H1 (cell line): ENCODE data around the gene PHGDH. TPM values are rescaled to one million over a fixed set of nuclear protein-coding genes. Genes with fewer than 3 reads are reported as not detected.
"Not testable (repeated sequence)": the region's sequence is repeated elsewhere in the genome, so short reads cannot be mapped to it uniquely, and the experiment has no call there.

ENCODE experiments used
- CTCF ChIA-PET: fragments of 300-600 bp; sonication (Branson Sonifier 250); formaldehyde crosslinking; loops from one replicate; lab custom pipeline; 2021; ENCODE audit not compliant: partially characterized antibody; lab: Charles Lee
- POLR2A ChIA-PET: fragments of 300-600 bp; sonication (Branson Sonifier 250); formaldehyde crosslinking; loops from one replicate; lab custom pipeline; 2021; ENCODE audit warnings: inconsistent platforms; ENCODE audit not compliant: partially characterized antibody; lab: Charles Lee
- DNase-seq, 2 experiments: peaks; one replicate each; pipeline versions ENCODE4 v3.0.0 to v3.0.0-alpha.2; 2010 to 2022; ENCODE audit warnings: low spot score in 2 of 2, low read depth in 1 of 2, mixed read lengths in 1 of 2
- FAIRE-seq: peaks from 2 replicates; lab custom pipeline; 2011; peaks lifted over from hg19 to GRCh38; lab: Jason Lieb, UNC
- H2AFZ ChIP-seq: 2 replicates; pipeline ENCODE4 v1.8.1; 2012; ENCODE audit warnings: low read length, inconsistent platforms
- H2AK5ac ChIP-seq: 2 replicates; pipeline ENCODE4 v1.6.1; 2013; ENCODE audit warnings: low read depth, low read length
- H2BK120ac ChIP-seq: replicated peaks from 2 replicates; pipeline ENCODE3; 2013; ENCODE audit warnings: low read depth, low read length, inconsistent platforms
- H2BK12ac ChIP-seq: 2 replicates; pipeline ENCODE4 v1.6.1; 2013; ENCODE audit warnings: low read depth, low read length
- H2BK15ac ChIP-seq: 2 replicates; pipeline ENCODE4 v1.6.1; 2013; ENCODE audit warnings: low read length
- H2BK20ac ChIP-seq: 2 replicates; pipeline ENCODE4 v1.6.1; 2013; ENCODE audit warnings: low read length
- H2BK5ac ChIP-seq: 2 replicates; pipeline ENCODE4 v1.6.1; 2013; ENCODE audit warnings: low read depth, low read length
- H3K14ac ChIP-seq: 2 replicates; pipeline ENCODE4 v1.6.1; 2013; ENCODE audit warnings: inconsistent platforms; ENCODE audit not compliant: insufficient read length
- H3K18ac ChIP-seq: 2 replicates; pipeline ENCODE4 v1.6.1; 2013; ENCODE audit warnings: low read length; ENCODE audit errors: extremely low read depth
- H3K23ac ChIP-seq: 2 replicates; pipeline ENCODE4 v1.6.1; 2013; ENCODE audit warnings: inconsistent platforms; ENCODE audit not compliant: insufficient read length
- H3K23me2 ChIP-seq: 2 replicates; pipeline ENCODE4 v1.6.1; 2013; ENCODE audit warnings: low read depth, low read length
- H3K27ac ChIP-seq: 2 replicates; pipeline ENCODE4 v1.6.1; 2011; ENCODE audit warnings: low read depth, low read length, inconsistent platforms
- H3K27me3 ChIP-seq, 4 experiments: replicated peaks in 1 of 4; 1 replicate in 1 of 4; 2 replicates in 3 of 4; pipeline versions ENCODE4 v1.6.1 to v1.8.1; 2011 to 2013; ENCODE audit warnings: low read length in 3 of 4, mild to moderate bottlenecking in 3 of 4, inconsistent platforms in 2 of 4, mixed read lengths in 2 of 4, moderate library complexity in 1 of 4; ENCODE audit not compliant: control insufficient read depth in 3 of 4, insufficient read depth in 3 of 4; ENCODE audit errors: extremely low read depth in 1 of 4
- H3K36me3 ChIP-seq, 4 experiments: 2 replicates each; pipeline versions ENCODE4 v1.6.1 to v1.8.1; 2011 to 2013; ENCODE audit warnings: mild to moderate bottlenecking in 4 of 4, low read length in 3 of 4, moderate library complexity in 2 of 4, control low read depth in 1 of 4, inconsistent platforms in 1 of 4; ENCODE audit not compliant: insufficient read depth in 4 of 4, control insufficient read depth in 2 of 4
- H3K4ac ChIP-seq: replicated peaks from 2 replicates; pipeline ENCODE3; 2013; ENCODE audit warnings: low read length, low read depth, mixed read lengths, inconsistent platforms; ENCODE audit not compliant: insufficient read length
- H3K4me1 ChIP-seq, 4 experiments: replicated peaks in 1 of 4; 1 replicate in 1 of 4; 2 replicates in 3 of 4; pipeline versions ENCODE4 v1.6.1 to v1.8.1; 2011 to 2013; ENCODE audit warnings: low read length in 3 of 4, inconsistent platforms in 2 of 4, mixed read lengths in 1 of 4; ENCODE audit not compliant: insufficient read depth in 4 of 4, control insufficient read depth in 3 of 4
- H3K4me2 ChIP-seq, 2 experiments: 2 replicates each; pipeline versions ENCODE4 v1.6.1 to v1.8.1; 2011 to 2013; ENCODE audit warnings: low read depth in 2 of 2, low read length in 2 of 2, control low read depth in 1 of 2, inconsistent platforms in 1 of 2, mild to moderate bottlenecking in 1 of 2; ENCODE audit not compliant: insufficient read depth in 1 of 2
- H3K4me3 ChIP-seq, 4 experiments: fragments of 200-600, 300-600 bp in 1 of 4; sonication (generic), shearing (Covaris generic), sonication (Bioruptor Twin) in 1 of 4; 2 replicates each; pipeline versions ENCODE4 v1.5.1 to v1.8.1; 2011 to 2016; ENCODE audit warnings: low read length in 4 of 4, low read depth in 3 of 4, control low read depth in 2 of 4, inconsistent platforms in 2 of 4, mild to moderate bottlenecking in 2 of 4, mixed read lengths in 1 of 4, moderate library complexity in 1 of 4; ENCODE audit not compliant: insufficient read depth in 2 of 4; ENCODE audit errors: extremely low read depth in 1 of 4
- H3K56ac ChIP-seq: replicated peaks from 2 replicates; pipeline ENCODE3; 2013; ENCODE audit warnings: low read depth, mild to moderate bottlenecking, mixed read lengths, low read length, inconsistent platforms; ENCODE audit not compliant: insufficient read length
- H3K79me1 ChIP-seq: 2 replicates; pipeline ENCODE4 v1.6.1; 2013; ENCODE audit warnings: low read depth, low read length, control low read depth
- H3K79me2 ChIP-seq, 2 experiments: 2 replicates each; pipeline versions ENCODE4 v1.6.1 to v1.8.1; 2012 to 2013; ENCODE audit warnings: low read length in 2 of 2, mild to moderate bottlenecking in 2 of 2, inconsistent platforms in 1 of 2; ENCODE audit not compliant: insufficient read depth in 2 of 2, control insufficient read depth in 1 of 2
- H3K9ac ChIP-seq, 4 experiments: replicated peaks in 1 of 4; 1 replicate in 1 of 4; 2 replicates in 3 of 4; pipeline versions ENCODE4 v1.6.1 to v1.8.1; 2011 to 2013; ENCODE audit warnings: low read depth in 3 of 4, low read length in 3 of 4, control low read depth in 2 of 4, mild to moderate bottlenecking in 2 of 4, moderate library complexity in 2 of 4, inconsistent platforms in 1 of 4; ENCODE audit errors: extremely low read depth in 1 of 4
- H3K9me3 ChIP-seq, 2 experiments: 2 replicates each; pipeline versions ENCODE4 v1.6.1 to v1.8.1; 2012 to 2013; ENCODE audit warnings: mild to moderate bottlenecking in 2 of 2, moderate library complexity in 2 of 2, control low read depth in 1 of 2, inconsistent platforms in 1 of 2, low read depth in 1 of 2, low read length in 1 of 2, mixed read lengths in 1 of 2; ENCODE audit not compliant: insufficient read depth in 2 of 2
- H4K20me1 ChIP-seq, 2 experiments: replicated peaks in 1 of 2; 2 replicates each; pipeline versions ENCODE3 to v1.8.1; 2011 to 2013; ENCODE audit warnings: inconsistent platforms in 2 of 2, low read length in 2 of 2, mild to moderate bottlenecking in 1 of 2; ENCODE audit not compliant: insufficient read depth in 2 of 2, control insufficient read depth in 1 of 2
- H4K5ac ChIP-seq: 2 replicates; pipeline ENCODE4 v1.6.1; 2013; ENCODE audit warnings: low read length, low read depth, mixed read lengths, inconsistent platforms; ENCODE audit not compliant: insufficient read length
- H4K8ac ChIP-seq: 2 replicates; pipeline ENCODE4 v1.8.0; 2013; ENCODE audit warnings: mild to moderate bottlenecking, moderate library complexity, low read length, inconsistent platforms; ENCODE audit not compliant: insufficient read depth; ENCODE audit errors: extremely low read depth
- H4K91ac ChIP-seq: replicated peaks from 2 replicates; pipeline ENCODE3; 2013; ENCODE audit warnings: low read length, mixed read lengths, inconsistent platforms; ENCODE audit not compliant: insufficient read length
- WGBS, 2 experiments: shearing (Covaris generic) in 1 of 2; methylation state at CpG; one replicate each; pipeline versions ENCODE4 v1.1.6 to v1.1.7; 2013 to 2015; ENCODE audit warnings: low lambda C conversion rate in 2 of 2, mixed read lengths in 2 of 2, inconsistent platforms in 1 of 2, low coverage in 1 of 2, missing lambda C conversion rate in 1 of 2; ENCODE audit not compliant: insufficient replicate concordance in 2 of 2, insufficient coverage in 1 of 2, insufficient read length in 1 of 2; ENCODE audit errors: extremely low coverage in 1 of 2, missing lambda C conversion rate in 1 of 2; 5-methylcytosine and 5-hydroxymethylcytosine counted together
- polyA plus RNA-seq, 7 experiments: library from polyadenylated mRNA; depleted of rRNA in 3 of 7; stranded (reverse) in 5 of 7; unstranded in 2 of 7; fragments of >200 nt in 5 of 7; fragments of 200-250 nt in 2 of 7; gene quantifications; 1 replicate in 5 of 7; 2 replicates in 1 of 7; 4 replicates in 1 of 7; pipeline versions ENCODE4 v1.2.1 to v1.2.3, GENCODE V29; 2011 to 2013; ENCODE audit warnings: missing spikeins in 2 of 7, mixed read lengths in 2 of 7
- total RNA-seq: library from RNA; stranded (reverse); fragmentation: NEBNext Ultra II Directional; extraction: Animal tissue kit (Norgen Biotek cat#: 25700); gene quantifications from 2 replicates; pipeline ENCODE4 v1.2.1, GENCODE V29; 2021

The PHGDH gene
- total and polyA plus RNA-seq, 2 of the 8 experiments (the other 6 are each of a cell fraction or from before 2014, with no cell fraction given): 358 to 687 TPM

- H2BK20ac ChIP-seq, H3K36me3 ChIP-seq, DNase-seq, H2BK120ac ChIP-seq, H4K91ac ChIP-seq, H3K9ac ChIP-seq, H3K4me2 ChIP-seq, H4K5ac ChIP-seq, H3K56ac ChIP-seq, H4K8ac ChIP-seq, H2BK15ac ChIP-seq, H2BK12ac ChIP-seq, H3K14ac ChIP-seq, H3K79me2 ChIP-seq, H3K79me1 ChIP-seq, H3K27ac ChIP-seq, FAIRE-seq, H3K4me3 ChIP-seq, H3K23ac ChIP-seq, H3K23me2 ChIP-seq, H4K20me1 ChIP-seq, H3K4me1 ChIP-seq, H3K4ac ChIP-seq, H2AK5ac ChIP-seq, H2BK5ac ChIP-seq, H3K27me3 ChIP-seq, H3K9me3 ChIP-seq, H3K18ac ChIP-seq, H2AFZ ChIP-seq: not testable (repeated sequence)
- CTCF ChIA-PET: interaction anchor here (1.1 kb wide), 1 partner anchor 21 kb away, joined by 3 read pairs; no protein-coding TSS in a partner anchor
- WGBS, 2 experiments: 95% methylated on average over 7 of the region's 7 CpGs; no CpG with 5 or more reads in 1 of the 2 experiments
- POLR2A ChIA-PET: interaction anchor here (1.1 kb wide), 1 partner anchor 9 kb away, joined by 3 read pairs; no protein-coding TSS in a partner anchor
Observed at GRCh38 chr1:119786046-119786445, 74.3 kb downstream of the PHGDH start.

DNA sequence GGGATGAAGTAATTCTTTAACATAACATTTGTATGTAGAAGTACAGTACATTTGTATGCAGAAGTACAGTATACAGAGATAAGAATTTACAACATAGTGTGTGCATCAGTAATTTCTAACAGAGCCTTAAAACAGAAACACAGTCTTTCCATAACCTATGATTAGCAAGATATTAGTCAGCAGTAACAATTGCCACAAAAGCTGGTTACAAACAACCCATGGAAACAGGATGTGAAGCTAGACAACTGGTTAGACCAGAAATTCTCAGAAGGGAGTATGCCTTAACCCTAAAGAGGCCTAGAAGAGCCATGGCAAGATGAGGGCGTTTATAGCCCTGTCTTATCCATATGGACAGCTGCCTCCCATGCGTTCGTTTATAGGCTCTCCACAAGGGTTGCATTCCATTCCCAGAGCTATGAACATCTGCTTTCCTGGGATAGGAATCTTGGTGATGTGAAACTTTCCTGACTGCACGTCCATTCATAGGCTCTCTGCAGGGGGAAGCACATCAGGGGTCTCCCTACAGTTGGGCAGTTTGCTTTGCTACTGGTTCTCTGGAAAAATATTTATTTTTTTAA lies 74.8 kb downstream of the PHGDH start:
- H3K56ac ChIP-seq, H3K23ac ChIP-seq, H2AK5ac ChIP-seq, H3K9me3 ChIP-seq, H3K27me3 ChIP-seq, H4K20me1 ChIP-seq, H3K79me1 ChIP-seq, H3K79me2 ChIP-seq, POLR2A ChIA-PET, H3K4ac ChIP-seq, H3K27ac ChIP-seq, FAIRE-seq, H4K5ac ChIP-seq, H2BK20ac ChIP-seq, H3K23me2 ChIP-seq, H2AFZ ChIP-seq, H4K91ac ChIP-seq, H2BK120ac ChIP-seq, H3K4me1 ChIP-seq, H3K36me3 ChIP-seq, H3K4me2 ChIP-seq, H3K14ac ChIP-seq, H2BK15ac ChIP-seq, H2BK5ac ChIP-seq, H3K9ac ChIP-seq, H2BK12ac ChIP-seq, H4K8ac ChIP-seq, H3K18ac ChIP-seq, H3K4me3 ChIP-seq: not testable (repeated sequence)
- CTCF ChIA-PET: interaction anchor here (1.1 kb wide), 1 partner anchor 20 kb away, joined by 3 read pairs; no protein-coding TSS in a partner anchor
- 93% methylated on average over 4 of the region's 4 CpGs; no CpG with 5 or more reads in 1 of the 2 experiments for WGBS, 2 experiments
- DNase-seq: peak in 1 of 2 experiments; percentile 33
